ACHN (cell line): ENCODE data around the gene FAM53B.
"Not testable (repeated sequence)": the region's sequence is repeated elsewhere in the genome, so short reads cannot be mapped to it uniquely, and the experiment has no call there.

Experiments
- DNase-seq: peaks from one replicate; pipeline ENCODE4 v3.0.0-alpha.2; 2015
- in situ Hi-C: cut with HindIII; loops from 2 replicates; pipeline ENCODE4 v1.10.0; 2017; ENCODE audit warnings: low sequenced_read_pairs, low pct_ligation_motif_present, low pct_unique_long_range_greater_than_20kb

The FAM53B gene

DNA sequence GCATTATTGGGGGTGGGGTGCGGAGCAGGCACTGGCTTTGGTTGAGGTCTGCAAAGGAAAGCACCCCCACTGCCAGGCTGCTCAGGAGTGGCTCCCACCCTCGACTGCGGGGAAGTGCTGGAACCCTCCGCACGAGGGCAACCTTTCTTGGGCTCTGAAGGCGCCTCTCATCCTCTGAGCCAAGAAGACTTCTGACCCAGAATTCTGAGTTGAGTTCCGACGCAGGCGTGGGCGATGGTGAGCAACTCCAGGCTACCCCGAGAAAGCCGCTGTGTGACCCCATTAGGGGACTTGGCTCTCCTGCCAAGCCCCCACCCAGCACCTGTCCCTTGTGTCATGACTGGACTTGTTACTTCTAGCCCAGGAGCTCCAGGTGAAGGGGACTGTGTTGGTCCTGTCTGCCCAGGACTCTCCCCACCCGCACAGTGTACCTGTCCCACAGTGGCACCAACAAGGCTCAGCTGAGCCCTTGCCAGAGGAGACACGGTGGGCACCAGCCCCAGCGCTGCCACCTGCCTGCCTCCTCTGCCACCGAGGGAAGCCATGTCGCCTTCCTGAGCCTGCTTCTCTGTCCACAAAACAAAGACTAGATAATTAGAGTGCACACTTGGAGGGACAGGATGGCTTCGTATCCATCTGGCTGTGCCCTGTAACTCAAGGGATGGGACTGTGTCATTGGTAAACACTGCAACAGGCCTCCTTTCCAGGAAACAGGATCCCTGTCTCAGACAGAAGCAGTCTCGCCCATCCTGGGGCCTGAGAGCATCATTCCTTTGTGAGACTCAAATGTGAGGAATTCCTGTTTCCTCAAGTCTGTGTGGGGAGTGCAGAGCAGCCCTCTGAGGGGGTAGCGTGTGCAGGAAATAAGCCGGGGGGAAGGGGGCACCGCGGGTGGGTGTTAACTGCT, 153.7 kb downstream of the FAM53B start:
- in situ Hi-C loops = no loop called here
- no peak for DNase-seq

DNA sequence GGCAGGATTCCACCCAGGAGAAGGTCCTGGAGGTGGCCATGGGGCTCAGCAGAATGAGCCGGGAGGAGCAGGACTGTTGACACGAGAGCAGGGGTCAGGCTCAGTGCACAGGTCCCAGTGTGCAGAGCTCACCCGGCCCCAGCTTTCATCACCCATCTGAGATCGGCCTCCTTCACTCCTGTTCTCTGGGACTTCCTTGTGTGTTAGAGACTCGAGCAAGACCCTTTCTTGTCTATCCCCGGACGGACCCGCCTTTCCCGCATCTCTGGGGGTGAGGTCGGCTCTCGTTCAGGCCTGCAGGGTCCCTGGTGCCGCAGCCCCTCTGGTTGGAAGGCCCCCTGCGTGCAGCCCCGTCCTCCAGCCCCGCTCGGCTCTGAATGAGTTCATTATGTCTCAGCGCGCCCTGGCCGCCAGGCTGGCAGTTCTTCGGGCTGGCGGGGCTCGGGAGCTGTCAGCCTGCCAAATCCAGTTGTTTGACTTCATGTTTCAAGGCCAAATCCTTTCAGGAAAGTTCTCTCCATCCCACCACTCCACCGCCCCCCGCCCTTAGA, 154.6 kb downstream of the FAM53B start:
- in situ Hi-C loops = no loop called here
- DNase-seq = no peak

DNA sequence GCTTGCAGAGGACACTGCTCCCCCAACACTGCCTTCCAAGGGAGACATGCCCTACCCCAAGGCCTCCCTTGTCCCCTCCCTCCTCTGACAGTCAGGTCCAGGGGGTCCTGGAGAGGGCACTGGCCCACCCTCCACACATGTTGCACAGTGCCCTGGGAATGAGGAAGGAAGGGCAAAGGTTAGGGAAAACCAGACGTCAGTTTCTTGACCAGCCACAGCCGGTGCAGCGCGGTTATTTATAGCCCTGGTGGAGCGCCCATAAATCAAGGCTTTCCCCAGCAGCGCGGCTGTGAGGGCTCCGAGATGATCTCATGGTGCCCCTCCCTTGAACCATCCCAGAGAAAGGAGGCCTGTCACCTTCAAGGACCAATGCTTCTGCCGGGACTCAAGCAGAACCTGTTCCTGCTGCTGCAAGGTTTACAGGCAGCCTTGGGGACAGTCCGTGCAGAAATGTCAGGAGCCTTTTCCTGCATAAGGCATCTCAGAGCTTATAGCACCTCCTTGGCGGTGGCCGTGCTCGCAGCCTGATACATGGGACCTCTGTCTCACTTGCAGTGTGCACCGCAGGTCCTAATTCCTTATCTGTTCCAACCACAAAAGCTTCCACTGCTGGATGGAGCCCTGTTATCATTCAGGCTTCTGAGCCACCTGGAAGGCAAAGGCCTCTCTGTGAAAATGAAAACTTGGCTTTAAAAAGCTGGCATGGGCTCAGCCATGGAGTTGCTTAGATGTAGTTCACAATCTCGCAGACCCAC, 155.3 kb downstream of the FAM53B start:
- in situ Hi-C loops = no loop called here
- DNase-seq = no peak

DNA sequence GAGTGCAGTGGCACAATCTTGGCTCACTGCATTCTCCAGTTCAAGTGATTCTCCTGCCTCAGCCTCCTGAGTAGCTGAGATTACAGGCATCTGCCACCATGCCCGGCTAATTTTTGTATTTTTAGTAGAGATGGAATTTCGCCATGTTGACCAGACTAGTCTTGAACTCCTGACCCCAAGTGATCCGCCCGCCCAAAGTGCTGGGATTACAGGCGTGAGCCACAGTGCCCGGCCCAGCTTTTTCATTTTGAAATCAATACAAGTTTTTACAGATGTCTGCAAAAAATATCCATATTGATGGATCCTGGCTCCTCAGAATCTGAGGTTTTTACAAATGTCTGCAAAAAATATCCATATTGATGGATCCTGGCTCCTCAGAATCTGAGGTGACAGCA, 155.8 kb downstream of the FAM53B start:
- DNase-seq, in situ Hi-C loops: not testable (repeated sequence)

- DNase-seq = no peak
- in situ Hi-C loops = no loop called here
These were observed 156.4 kb downstream of the FAM53B start for GRCh38 chr10:124587811-124588211.

GRCh38 chr10:124586142-124586541, 158.0 kb downstream of the FAM53B start:
- DNase-seq = no peak
- in situ Hi-C loops = no loop called here

DNA sequence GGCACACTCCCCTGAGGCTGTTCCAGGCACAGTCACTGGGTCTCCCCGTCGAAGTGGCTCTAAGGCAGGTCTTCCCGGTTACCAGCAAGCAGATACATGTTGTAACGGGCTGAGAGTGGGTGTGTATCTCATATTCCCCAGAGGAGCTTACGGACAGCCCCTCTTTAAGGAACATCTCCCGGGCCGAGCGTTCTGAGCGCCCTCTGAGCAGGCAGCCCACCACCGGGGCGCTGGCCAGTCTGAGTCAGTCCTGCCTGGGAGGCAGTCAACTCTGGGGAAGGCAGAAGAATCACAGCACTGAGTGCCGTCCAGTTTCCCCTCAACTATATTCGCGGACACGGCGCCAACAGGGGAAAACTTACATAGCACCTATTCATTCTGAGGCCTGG, 165.2 kb downstream of the FAM53B start:
- in situ Hi-C loops = no loop called here
- DNase-seq = no peak

GRCh38 chr10:124578231-124579010, 165.8 kb downstream of the FAM53B start:
- in situ Hi-C loops = no loop called here
- DNase-seq = no peak

DNA sequence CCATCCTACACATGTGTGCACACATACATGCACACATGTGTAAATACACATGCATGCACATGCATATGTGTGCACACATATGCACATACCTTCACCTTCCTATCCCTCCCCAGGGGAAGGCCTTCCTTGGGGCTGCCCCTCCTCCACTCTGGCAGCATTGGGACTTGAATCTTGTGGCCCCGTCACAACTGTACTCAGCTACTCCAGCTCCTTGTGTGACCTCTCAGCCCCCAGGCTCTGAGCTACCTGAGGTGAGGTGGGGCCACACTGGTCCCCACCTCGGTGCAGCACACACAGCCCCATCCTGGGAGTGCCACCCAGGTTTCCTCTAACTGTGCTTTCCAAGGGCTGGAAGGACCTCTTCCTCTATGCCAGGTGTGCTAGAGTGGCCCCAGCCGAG, 166.5 kb downstream of the FAM53B start:
- no peak for DNase-seq
- in situ Hi-C loops = no loop called here

DNA sequence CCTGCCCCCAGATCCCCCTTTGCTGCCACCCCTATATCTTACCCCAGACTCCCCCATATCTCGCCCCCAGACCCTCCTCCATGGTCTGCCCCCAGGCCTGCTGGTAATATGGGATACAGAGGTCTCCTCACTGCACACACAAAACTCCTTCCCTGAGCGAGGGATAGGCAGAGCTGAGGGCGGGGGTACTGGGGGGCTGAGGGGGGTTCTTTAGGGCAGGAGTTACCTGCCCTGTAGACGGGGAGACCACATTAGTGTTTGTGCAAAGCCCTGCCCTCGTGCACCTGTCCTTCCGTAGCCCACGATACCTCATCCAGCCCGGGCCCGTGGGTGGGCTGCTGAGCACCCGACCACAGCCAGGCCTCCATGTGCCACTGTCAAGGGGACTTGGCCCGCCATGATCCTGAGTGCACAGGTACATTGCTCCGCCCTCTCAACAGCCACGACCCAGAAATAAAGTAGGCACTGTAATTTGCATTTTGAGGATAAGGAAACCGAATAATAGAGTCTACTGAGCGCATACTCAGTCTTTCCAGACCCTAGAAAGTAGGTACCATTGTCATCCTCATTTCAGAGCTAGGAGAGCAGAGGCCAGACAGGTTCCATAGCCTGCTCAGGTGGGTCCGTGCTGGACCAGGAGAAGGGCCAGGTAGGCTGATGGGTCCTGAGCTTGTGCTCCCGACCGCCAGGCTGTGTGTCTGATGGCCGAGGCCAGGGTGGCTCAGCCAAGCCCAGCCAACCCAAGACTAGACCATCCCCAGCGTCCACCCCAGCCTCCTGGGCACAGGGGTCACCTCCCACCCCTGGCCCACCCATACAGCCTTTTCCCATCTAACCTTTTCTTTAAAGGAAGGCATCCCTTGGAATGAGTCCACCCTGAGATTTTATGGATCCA, 167.4 kb downstream of the FAM53B start:
- in situ Hi-C loops = no loop called here
- no peak for DNase-seq

DNA sequence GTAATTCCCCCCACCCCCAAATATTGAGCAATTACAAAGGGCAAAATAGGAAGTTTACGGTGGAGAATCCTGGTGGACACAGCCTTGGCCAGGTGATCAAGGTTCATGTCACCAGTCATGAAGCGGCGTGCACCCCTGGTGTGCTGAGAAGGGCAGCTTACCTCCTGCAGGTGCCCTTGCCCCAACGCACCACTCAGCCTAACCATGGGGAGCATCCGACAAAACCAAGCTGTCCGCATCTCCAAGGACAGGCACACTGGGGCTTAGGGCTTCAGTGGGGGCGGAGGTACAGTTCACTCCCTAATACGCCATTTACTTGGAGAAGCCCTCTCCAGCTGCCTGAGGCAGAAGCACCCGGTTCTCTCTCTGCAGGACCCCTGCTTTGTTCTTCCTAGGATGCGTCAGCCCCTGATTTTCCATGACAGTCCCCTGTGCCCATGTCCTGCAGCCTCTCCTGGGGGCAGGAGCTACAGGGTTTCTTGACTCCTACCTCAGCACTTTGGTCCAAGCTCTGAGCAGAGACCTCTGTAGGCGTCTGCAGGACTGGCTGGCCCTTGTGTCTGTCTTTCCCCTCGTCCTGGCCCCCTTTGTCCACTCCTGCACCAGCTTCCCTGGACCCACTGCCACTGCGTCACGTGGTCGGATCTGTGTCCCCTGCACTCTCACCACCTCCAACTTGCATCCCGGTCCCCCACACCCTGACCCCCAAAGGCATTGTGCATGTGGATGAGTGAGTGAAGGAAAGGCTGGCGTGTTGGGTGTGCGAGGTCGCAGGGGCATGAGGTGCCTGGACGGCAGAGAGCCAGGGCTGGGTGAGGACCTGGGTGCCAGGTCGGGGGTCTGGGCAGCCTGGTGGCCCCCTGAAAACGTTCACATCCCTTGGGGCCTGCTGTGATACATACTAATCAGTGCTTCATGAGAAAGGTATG, 168.8 kb downstream of the FAM53B start:
- in situ Hi-C loops = no loop called here
- no peak for DNase-seq

- no peak for DNase-seq
- in situ Hi-C loops = no loop called here
These were observed 169.6 kb downstream of the FAM53B start for GRCh38 chr10:124574456-124575070.

GRCh38 chr10:124573726-124574455, 170.3 kb downstream of the FAM53B start:
- no peak for DNase-seq
- in situ Hi-C loops = no loop called here

DNA sequence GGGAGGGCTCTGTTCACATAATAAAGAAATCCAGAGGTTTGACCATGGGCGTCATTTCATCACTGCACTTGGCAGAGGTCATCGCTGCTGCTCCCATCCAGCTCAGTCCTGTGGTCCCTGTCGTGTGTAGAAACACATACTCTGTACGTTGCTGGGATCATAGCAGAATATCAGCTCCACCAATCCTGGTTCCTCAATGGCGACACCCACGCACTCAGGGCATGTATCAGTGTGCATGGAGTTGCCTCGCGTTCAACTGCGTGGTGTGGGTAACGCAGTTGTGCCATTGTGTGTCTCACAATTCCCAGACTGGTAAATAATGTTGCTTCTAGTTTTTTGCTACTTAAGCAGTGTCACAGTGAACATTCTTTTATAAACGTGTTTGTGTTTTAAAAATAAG, 171.4 kb downstream of the FAM53B start:
- in situ Hi-C loops = no loop called here

GRCh38 chr10:124570646-124571045, 173.5 kb downstream of the FAM53B start:
- in situ Hi-C loops = no loop called here

More for the DNA sequence above, 171.4 kb downstream of the FAM53B start:
- no peak for DNase-seq

More at GRCh38 chr10:124570646-124571045, 173.5 kb downstream of the FAM53B start:
- no peak for DNase-seq
